Stimulated activated CD4-positive, alpha-beta T cell treated with anti-CD3 and anti-CD28 coated beads, Interleukin-1b, Interleukin-23, amount 100 ng/mL, for 1 hour (primary cell): ENCODE data around the gene HPD.
"Not testable (repeated sequence)": the region's sequence is repeated elsewhere in the genome, so short reads cannot be mapped to it uniquely, and the experiment has no call there.

Experiments
- DNase-seq, 2 donors: peaks; one replicate each; pipeline ENCODE4 v3.0.0-alpha.2; 2020; ENCODE audit warnings: low read depth in 2 of 2

HPD gene

GRCh38 chr12:121799842-121800693 is 58.6 kb downstream of the HPD start:
- DNase-seq, result peak in 1 of 2 donors; percentile 72

DNA sequence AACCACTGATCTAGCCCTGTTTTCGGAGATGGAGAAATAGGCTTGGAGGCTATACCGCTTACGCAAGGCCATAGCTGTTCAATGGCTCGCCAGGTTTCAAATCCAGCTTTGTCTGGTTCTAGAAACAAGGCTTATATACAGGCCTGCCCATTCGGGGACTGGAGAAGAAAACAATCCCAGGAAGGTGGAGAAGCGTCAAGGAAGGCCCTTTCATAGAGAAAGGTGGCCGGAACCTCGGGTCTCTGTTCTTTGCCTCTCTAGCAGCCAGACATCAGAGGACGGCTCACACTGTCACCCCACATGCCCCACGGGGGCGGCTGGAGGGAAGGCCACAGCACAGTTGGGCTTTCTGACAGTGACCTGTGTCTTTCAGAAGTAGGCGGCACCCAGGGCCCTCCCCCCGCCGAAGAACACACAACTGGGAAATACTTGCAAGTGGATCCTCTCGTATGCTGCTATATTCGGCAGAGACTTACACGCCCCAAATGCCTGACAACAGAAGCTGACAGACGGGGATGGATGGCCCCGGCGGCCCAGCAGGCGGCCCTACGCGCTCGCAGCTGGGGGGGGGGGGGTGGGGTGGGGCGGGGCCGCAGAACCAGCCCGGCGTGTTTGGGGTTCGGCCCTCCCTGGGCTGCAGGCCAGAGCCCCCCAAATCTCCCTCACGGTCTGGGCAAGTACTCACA is 59.4 kb downstream of the HPD start:
- DNase-seq, result no peak

DNA sequence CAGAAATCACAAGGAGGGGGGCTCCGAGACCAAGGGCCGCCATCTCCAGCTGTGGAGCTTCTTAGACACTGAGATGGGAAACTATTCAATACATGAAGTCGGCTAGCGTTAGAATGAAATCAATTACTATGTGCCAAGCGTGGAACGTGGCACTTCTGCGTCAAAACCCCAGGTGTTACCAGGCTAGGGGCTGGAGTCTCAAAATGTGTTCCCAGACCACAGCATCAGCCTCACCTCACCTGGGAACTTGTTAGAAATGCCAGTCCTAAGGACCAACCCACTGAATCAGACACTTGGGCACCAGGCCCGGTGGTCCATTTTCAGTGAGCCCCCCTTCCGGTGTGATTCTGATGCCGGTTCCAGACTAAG is 59.9 kb downstream of the HPD start:
- DNase-seq, result no peak

GRCh38 chr12:121797937-121798786 is 60.5 kb downstream of the HPD start:
- DNase-seq, result no peak

- DNase-seq, result no peak
Measured at GRCh38 chr12:121796855-121797751, 61.6 kb downstream of the HPD start.

DNA sequence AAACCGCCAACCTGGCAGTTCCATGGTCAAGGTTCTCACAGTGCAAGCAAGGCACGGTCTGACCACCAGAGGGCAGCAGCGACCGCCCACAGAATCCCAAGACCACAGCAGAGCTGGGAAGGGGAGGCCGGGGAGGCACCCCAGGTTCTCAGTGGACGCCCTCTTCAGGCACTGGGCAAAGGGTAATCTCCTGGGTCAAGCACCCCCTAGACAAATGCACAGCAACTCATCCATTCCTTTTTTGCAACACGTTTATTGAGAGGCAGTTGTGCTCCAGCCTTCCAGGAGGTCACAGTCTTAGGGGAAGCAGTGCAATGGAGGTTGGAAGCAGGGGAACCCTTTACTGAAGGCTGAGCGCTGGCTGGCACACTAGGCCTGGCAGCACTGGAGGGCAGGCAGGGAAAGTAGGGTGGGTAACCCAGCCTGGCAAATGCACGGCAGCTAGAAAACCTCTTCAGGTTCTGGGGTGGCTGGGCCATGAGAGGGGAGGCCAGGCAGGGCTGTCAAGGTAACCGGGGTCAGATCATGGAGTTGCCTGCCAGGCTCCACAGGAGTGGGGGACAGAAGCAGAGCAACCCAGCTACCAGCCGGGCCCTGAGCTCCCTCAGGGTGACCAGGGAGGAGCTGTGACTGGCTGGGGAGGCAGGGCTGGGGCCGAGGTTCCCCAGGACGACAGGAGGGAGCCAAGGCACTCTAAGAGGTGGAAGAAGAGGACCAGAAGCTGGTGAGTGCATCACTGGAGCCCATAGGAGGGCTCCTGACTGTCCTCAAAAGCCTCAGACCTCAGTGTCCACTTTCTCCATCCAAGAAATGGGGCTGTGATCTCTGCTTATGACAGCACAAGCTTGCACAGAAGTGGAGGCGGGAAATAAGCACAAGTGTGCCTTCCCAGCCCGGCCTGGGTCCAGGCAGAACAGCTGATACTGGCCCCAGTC is 63.4 kb downstream of the HPD start:
- peak in 1 of 2 donors; percentile 78 for DNase-seq

DNA sequence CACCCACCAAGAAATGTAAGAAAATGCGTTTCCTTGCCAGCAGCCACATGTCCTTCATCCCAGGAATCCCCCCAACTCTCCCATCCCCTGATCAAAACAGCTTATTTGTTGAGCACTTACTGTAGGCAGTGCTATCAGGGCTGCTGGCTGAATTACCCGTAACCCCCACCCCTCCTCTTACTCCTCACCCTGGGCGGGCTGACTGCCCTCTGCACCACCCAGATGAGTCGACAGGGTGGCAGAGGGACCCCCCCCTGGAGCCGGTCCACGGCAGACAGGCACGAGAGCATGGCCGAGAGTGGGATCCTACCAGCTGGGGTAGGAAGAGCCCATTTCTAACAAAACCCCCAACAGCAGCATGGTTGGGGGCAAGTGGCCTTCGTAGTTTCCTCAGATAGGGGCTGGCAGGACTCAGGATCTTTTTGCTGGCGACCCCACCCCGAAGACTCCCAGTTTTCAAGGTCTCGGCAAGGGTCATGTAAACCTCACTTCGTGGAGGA is 64.1 kb downstream of the HPD start:
- no peak for DNase-seq

DNA sequence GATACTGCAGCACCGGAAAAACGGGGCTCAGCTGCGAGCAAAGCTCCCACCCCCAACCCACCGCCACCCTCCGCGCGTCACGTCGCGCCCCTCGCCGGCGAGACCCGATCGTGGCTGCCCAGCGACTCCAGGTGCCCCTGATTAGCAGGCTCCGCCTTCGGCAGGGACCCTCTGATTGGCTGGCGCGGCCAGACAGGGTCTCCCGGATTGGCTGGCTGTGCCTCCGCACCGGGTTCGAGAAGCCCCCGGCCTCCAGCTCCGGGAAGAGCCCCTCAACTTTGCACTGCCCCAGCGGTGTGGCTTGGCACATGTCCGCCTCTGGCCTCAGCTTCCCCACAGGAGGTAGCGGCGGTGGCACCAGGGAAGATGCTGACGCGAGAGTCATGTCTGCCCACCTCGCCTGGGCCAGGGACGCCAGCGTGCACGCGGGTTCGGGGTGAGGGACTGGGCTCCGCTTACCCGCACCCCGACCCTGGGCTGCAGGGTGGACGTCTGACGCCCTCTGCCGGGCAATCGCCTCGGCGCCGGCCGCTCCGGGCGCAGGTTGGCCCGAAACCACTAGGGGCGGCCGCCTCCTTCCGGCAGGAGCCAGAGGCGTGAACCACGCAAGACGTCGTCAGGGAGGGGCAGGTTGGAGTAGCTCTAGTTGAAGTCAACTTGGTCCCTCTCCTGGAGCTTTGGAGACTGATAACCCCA is 64.7 kb downstream of the HPD start:
- peak; percentile 89 to 91 for DNase-seq

GRCh38 chr12:121793440-121793837 is 65.2 kb downstream of the HPD start, which contains the start of gene RHOF:
TSS of gene RHOF (minus strand) at chr12:121793688. CDS start at chr12:121793633, 55 bp downstream.
- no peak for DNase-seq

- DNase-seq, result no peak
Measured at GRCh38 chr12:121792607-121793439, 65.8 kb downstream of the HPD start.

DNA sequence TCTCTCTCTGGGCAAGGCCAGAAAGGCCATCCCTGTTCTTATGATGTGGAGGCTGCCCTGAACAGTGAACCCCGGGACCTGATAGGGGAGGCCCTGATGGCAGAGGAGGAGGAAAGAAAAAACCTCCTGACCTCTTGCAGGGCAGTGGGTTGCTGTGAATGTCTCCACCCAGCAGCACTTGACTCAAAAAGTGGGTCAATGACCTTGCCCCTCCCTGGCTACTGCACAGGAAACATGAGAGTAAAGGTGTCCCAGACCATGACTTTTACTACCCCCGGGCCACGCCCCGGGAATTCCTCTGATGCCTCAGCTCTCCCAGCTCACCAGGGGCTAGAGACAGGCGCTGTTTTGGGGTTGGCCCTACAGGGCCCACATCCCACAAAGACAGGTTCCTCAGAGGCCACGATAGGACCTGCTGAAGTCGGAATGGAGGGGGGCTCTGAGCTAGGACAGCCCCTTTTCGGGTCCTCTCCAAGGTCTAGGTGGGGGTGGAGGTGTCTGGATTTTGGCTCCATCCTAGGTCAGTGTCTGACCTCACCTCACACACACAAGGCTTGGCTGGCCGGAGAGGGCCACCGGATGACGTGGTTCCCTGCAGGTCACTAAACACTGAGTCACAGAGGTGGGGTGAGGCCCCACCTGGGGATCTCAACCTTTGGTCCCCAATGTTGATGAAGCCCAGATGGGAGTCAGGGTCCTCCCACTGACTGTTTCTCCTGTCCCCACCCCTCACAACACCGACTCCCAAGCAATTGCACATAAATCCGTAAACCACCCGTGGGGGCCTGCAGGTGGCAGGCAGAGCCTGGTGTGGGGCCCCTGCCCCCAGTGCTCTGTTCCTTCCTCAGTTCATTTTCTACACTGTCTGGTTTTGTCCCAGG is 66.7 kb downstream of the HPD start:
- DNase-seq, result no peak

DNA sequence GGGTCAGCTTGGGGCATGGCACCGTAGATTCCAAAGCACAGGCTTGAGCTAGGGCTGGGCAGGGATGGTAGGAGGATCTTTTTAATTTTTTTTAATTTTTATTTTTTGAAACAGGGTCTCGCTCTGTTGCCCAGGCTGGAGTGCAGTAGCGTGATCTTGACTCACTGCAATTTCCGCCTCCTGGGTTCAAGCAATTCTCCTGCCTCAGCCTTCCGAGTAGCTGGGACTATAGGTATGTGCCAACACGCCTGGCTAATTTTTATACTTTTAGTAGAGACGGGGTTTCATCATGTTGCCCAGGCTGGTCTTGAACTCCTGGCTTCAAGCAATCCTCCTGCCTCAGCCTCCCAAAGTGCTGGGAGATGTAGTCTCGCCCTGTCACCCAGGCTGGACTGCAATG is 67.9 kb downstream of the HPD start:
- not testable (repeated sequence) for DNase-seq

GRCh38 chr12:121789800-121790728 is 68.6 kb downstream of the HPD start:
- peak; percentile 86 to 90 for DNase-seq
